K562 (cell line): ENCODE data around the gene MFSD2B. TPM values are rescaled to one million over a fixed set of nuclear protein-coding genes. Genes with fewer than 3 reads are reported as not detected.

Experiments used
- ARNT ChIP-seq, 2 experiments: fragments of 450-650 bp; IDR thresholded peaks; 2 replicates each; pipeline ENCODE4 v1.6.1; 2016; ENCODE audit warnings: mild to moderate bottlenecking in 1 of 2
- BRD4 ChIP-seq: fragments of 200-600 bp; sonication (generic); IDR thresholded peaks from 2 replicates; pipeline ENCODE4 v1.6.1; 2017; ENCODE audit warnings: inconsistent platforms
- CBX1 ChIP-seq: sonication (generic); IDR thresholded peaks from 2 replicates; pipeline ENCODE4 v1.6.1; 2016; ENCODE audit warnings: antibody characterized with exemption, low read depth, mild to moderate bottlenecking
- CBX2 ChIP-seq: fragments of 200-600 bp; sonication (generic); IDR thresholded peaks from one replicate; pipeline ENCODE4 v1.6.1; 2012; ENCODE audit warnings: mild to moderate bottlenecking, low read length, inconsistent platforms; ENCODE audit not compliant: insufficient read depth, poor library complexity, severe bottlenecking
- ELF4 ChIP-seq: fragments of 450-650 bp; formaldehyde crosslinking; IDR thresholded peaks from 2 replicates; pipeline ENCODE4 v1.4.0; 2022; ENCODE audit warnings: missing genetic modification characterization
- FUS ChIP-seq: fragments of 200-400 bp; formaldehyde crosslinking; optimal IDR thresholded peaks from 2 replicates; pipeline ENCODE3; 2017; ENCODE audit warnings: low read depth, low read length
- GTF2A2 ChIP-seq: IDR thresholded peaks from 2 replicates; pipeline ENCODE4 v1.6.1; 2016; ENCODE audit warnings: mild to moderate bottlenecking, missing genetic modification characterization, missing compliant biosample characterization
- GTF2E2 ChIP-seq: fragments of 200-800 bp; sonication (Bioruptor generic); IDR thresholded peaks from 2 replicates; pipeline ENCODE4 v1.6.1; 2016; ENCODE audit warnings: missing genetic modification characterization, missing compliant biosample characterization
- HMG20A ChIP-seq: fragments of 450-650 bp; formaldehyde crosslinking; conservative IDR thresholded peaks from 2 replicates; pipeline ENCODE4 v1.4.0; 2020; ENCODE audit warnings: mild to moderate bottlenecking, mixed read lengths
- HOXB6 ChIP-seq: fragments of 250-450 bp; sonication (Bioruptor Pico); IDR thresholded peaks from 2 replicates; pipeline ENCODE4 v1.5.1; 2022; ENCODE audit warnings: mild to moderate bottlenecking, borderline replicate concordance
- MED1 ChIP-seq: sonication (generic); formaldehyde crosslinking; IDR thresholded peaks from 2 replicates; pipeline ENCODE4 v1.8.1; 2023; ENCODE audit warnings: missing genetic modification reagents, borderline replicate concordance
- NCOA1 ChIP-seq: fragments of 450-650 bp; IDR thresholded peaks from 2 replicates; pipeline ENCODE4 v1.6.1; 2016; ENCODE audit warnings: low read depth
- NCOR1 ChIP-seq: fragments of 450-650 bp; IDR thresholded peaks from 2 replicates; pipeline ENCODE4 v1.6.1; 2016; ENCODE audit warnings: mild to moderate bottlenecking, moderate library complexity
- NFE2 ChIP-seq: IDR thresholded peaks from 2 replicates; pipeline ENCODE4 v1.6.1; 2014; ENCODE audit warnings: antibody characterized with exemption, low read depth
- NFYB ChIP-seq: IDR thresholded peaks from 2 replicates; pipeline ENCODE4 v1.6.1; 2011; ENCODE audit warnings: mild to moderate bottlenecking, moderate library complexity; ENCODE audit not compliant: insufficient read length; ENCODE audit errors: extremely low read depth
- NR2C2 ChIP-seq, 2 experiments: fragments of 200-800 bp in 1 of 2; sonication (Bioruptor generic) in 1 of 2; sonication (generic) in 1 of 2; formaldehyde crosslinking in 1 of 2; IDR thresholded peaks; 2 replicates each; pipeline versions ENCODE4 v1.6.1 to v1.8.0; 2016 to 2022; ENCODE audit warnings: mild to moderate bottlenecking in 1 of 2, missing compliant biosample characterization in 1 of 2, missing genetic modification characterization in 1 of 2, missing genetic modification reagents in 1 of 2
- RAD51 ChIP-seq: fragments of 450-650 bp; IDR thresholded peaks from 2 replicates; pipeline ENCODE4 v1.7.1; 2016; ENCODE audit warnings: low read depth, mild to moderate bottlenecking, borderline replicate concordance
- SAP30 ChIP-seq: fragments of 200-600 bp; sonication (generic); IDR thresholded peaks from 2 replicates; pipeline ENCODE4 v1.6.1; 2012; ENCODE audit warnings: borderline replicate concordance, low read depth, mild to moderate bottlenecking, moderate library complexity, low read length, control low read depth, inconsistent platforms; ENCODE audit not compliant: insufficient read depth, poor library complexity, severe bottlenecking
- SIN3A ChIP-seq, 2 experiments: fragments of 150-350 bp in 1 of 2; IDR thresholded peaks; 2 replicates each; pipeline ENCODE4 v1.6.1; 2011 to 2016; ENCODE audit warnings: borderline replicate concordance in 2 of 2, low read depth in 2 of 2, low read length in 2 of 2, mild to moderate bottlenecking in 2 of 2, moderate library complexity in 2 of 2; ENCODE audit not compliant: control insufficient read depth in 1 of 2
- SMC3 ChIP-seq: conservative IDR thresholded peaks from 2 replicates; pipeline ENCODE4 v1.6.1; 2011; ENCODE audit warnings: low read depth, low read length, improper control_type of control experiment; ENCODE audit not compliant: insufficient read depth
- SRSF1 ChIP-seq: fragments of 200-400 bp; formaldehyde crosslinking; IDR thresholded peaks from 2 replicates; pipeline ENCODE4 v1.6.1; 2017; ENCODE audit warnings: mild to moderate bottlenecking, low read depth, low read length, moderate library complexity
- STAG1 ChIP-seq: sonication (generic); formaldehyde crosslinking; IDR thresholded peaks from 2 replicates; pipeline ENCODE4 v1.5.0; 2020; ENCODE audit warnings: missing genetic modification reagents, borderline replicate concordance
- TAL1 ChIP-seq: fragments of 450-650 bp; IDR thresholded peaks from 2 replicates; pipeline ENCODE4 v1.6.1; 2016; ENCODE audit warnings: mild to moderate bottlenecking
- THAP7 ChIP-seq: fragments of 250-450 bp; sonication (Bioruptor Pico); IDR thresholded peaks from 2 replicates; pipeline ENCODE4 v1.5.0; 2021
- ZNF239 ChIP-seq: fragments of 250-450 bp; sonication (Bioruptor Pico); IDR thresholded peaks from 2 replicates; pipeline ENCODE4 v1.4.0; 2020; ENCODE audit warnings: mild to moderate bottlenecking
- ZNF408 ChIP-seq: fragments of 250-450 bp; sonication (Bioruptor Pico); IDR thresholded peaks from 2 replicates; pipeline ENCODE4 v1.4.0; 2020; ENCODE audit warnings: low read depth, mild to moderate bottlenecking, moderate library complexity
- ZSCAN29 ChIP-seq: fragments of 450-650 bp; IDR thresholded peaks from 2 replicates; pipeline ENCODE4 v1.6.1; 2017
- polyA plus RNA-seq, 8 experiments: library from polyadenylated mRNA; depleted of rRNA in 4 of 8; stranded (reverse) in 5 of 8; unstranded in 3 of 8; fragments of >200 nt; fragmentation: Nextera tagmentation in 2 of 8; fragmentation: Illumina TruSeq in 1 of 8; extraction: Ambion mirVana in 2 of 8; extraction: Trizol in 1 of 8; gene quantifications; 2 replicates each; pipeline versions ENCODE4 v1.2.1 to v1.2.3, GENCODE V29; 2011 to 2014; ENCODE audit warnings: inconsistent platforms in 1 of 8, missing spikeins in 1 of 8
- total RNA-seq, 7 experiments: library from RNA; depleted of rRNA in 6 of 7; stranded (reverse); fragments of >200 nt in 6 of 7; fragmentation: Illumina TruSeq in 2 of 7; extraction: Trizol in 2 of 7; gene quantifications; 2 replicates each; pipeline versions ENCODE4 v1.2.1 to v1.2.3, GENCODE V29; 2011 to 2021; ENCODE audit warnings: low replicate concordance in 1 of 7
- TF ChIP-seq, protein P1 (sequence below): sonication (generic); formaldehyde crosslinking; IDR thresholded peaks from 2 replicates; pipeline ENCODE4 v1.8.0; 2022; ENCODE audit warnings: mild to moderate bottlenecking, missing genetic modification reagents
- TF ChIP-seq, protein P2 (sequence below): sonication (generic); formaldehyde crosslinking; IDR thresholded peaks from 2 replicates; pipeline ENCODE4 v1.8.0; 2022; ENCODE audit warnings: mild to moderate bottlenecking, low read depth, missing genetic modification reagents

MFSD2B gene
- total and polyA plus RNA-seq, 9 of the 15 experiments (the other 6 are each of a cell fraction or from before 2014, with no cell fraction given): 2.6 to 10.9 (median 6.8) TPM

- TF ChIP-seq THAP7 (CRISPR knock-in tag) (no peak), SRSF1 (no peak), HMG20A (CRISPR knock-in tag) (no peak), TAL1 (no peak), GTF2E2 (no peak), ARNT (IDR thresholded peaks at IDR 0.05) (no peak; a peak in 1 of 4 replicates), ZSCAN29 (no peak), NCOA1 (no peak), NFE2 (no peak), STAG1 (CRISPR knock-in tag) (no peak), FUS (no peak), ZNF239 (CRISPR knock-in tag) (no peak), CBX2 (no peak), ELF4 (CRISPR knock-in tag) (peak; percentile 94), SIN3A (IDR thresholded peaks at IDR 0.05; ENCODE audit: borderline replicate concordance in 2 of 2, control insufficient read depth in 1 of 2, low read depth in 2 of 2, low read length in 2 of 2) (peak; percentile 52 to 70; a peak in 2 of 4 replicates), SMC3 (no peak), NFYB (peak; percentile 98), NCOR1 (no peak), CBX1 (no peak), NR2C2 (CRISPR knock-in tag; IDR thresholded peaks at IDR 0.05) (no peak), NR2C2 (tag; IDR thresholded peaks at IDR 0.05) (no peak), HOXB6 (CRISPR knock-in tag) (no peak), BRD4 (no peak), SAP30 (peak; percentile 50), MED1 (CRISPR knock-in tag) (no peak), ZNF408 (CRISPR knock-in tag) (no peak), GTF2A2 (tag) (no peak), RAD51 (no peak)
- TF ChIP-seq, protein P1, sequence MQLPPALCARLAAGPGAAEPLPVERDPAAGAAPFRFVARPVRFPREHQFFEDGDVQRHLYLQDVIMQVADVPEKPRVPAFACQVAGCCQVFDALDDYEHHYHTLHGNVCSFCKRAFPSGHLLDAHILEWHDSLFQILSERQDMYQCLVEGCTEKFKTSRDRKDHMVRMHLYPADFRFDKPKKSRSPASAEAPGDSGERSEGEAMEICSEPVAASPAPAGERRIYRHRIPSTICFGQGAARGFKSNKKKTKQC (CRISPR knock-in tag): no peak
- TF ChIP-seq, protein P2, sequence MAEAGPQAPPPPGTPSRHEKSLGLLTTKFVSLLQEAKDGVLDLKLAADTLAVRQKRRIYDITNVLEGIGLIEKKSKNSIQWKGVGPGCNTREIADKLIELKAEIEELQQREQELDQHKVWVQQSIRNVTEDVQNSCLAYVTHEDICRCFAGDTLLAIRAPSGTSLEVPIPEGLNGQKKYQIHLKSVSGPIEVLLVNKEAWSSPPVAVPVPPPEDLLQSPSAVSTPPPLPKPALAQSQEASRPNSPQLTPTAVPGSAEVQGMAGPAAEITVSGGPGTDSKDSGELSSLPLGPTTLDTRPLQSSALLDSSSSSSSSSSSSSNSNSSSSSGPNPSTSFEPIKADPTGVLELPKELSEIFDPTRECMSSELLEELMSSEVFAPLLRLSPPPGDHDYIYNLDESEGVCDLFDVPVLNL: no peak
Measured at GRCh38 chr2:24046930-24047702, 37.2 kb downstream of the MFSD2B start, which contains the start of gene WDCP (continued).
